ENCODE data around the gene DDX31. TPM values are rescaled to one million over a fixed set of nuclear protein-coding genes. Genes with fewer than 3 reads are reported as not detected.
"Not testable (repeated sequence)": the region's sequence is repeated elsewhere in the genome, so short reads cannot be mapped to it uniquely, and the experiment has no call there.

DDX31 gene
- total RNA-seq, 4 donors from 2014 or later: 16.9 to 24.1 (median 18.6) TPM

GRCh38 chr9:132575005-132575609 is 94.7 kb downstream of the DDX31 start:
- H3K4me3 ChIP-seq (ENCODE audit: low read depth, poor library complexity, severe bottlenecking): no peak overlapping the region
- intact Hi-C loops (cut with DNase I; ENCODE audit: low total_unique reads): no loop called here
- DNase-seq (ENCODE audit: low spot score in 2 of 2): peak in 1 of 2 donors; percentile 41
- no peak for TF ChIP-seq POLR2A (IDR thresholded peaks at IDR 0.05)
- no peak for TF ChIP-seq CTCF (IDR thresholded peaks at IDR 0.05)
- WGBS, 2 donors: 12 to 14% methylated on average over 16 of the region's 16 CpGs

DNA sequence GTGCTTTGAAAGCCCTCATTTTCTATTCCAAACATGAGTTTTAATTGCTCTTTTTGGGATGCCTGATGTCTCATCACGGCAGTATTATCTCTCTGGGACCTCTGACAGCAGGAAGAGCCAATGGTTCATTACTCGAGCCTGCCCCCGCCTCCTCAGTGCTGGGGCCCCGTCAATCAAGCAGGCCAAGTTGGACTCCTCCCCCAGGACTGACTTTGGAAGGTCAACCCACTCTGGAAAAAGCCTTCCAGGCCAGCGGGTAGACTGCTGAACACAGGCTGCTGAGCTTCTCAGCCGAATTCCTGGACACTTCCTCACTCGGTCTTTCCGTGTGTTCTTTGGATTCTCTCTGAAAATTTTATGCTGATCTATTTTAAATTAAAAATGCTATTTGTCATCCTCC is 96.9 kb downstream of the DDX31 start:
- intact Hi-C loops (cut with DNase I; ENCODE audit: low total_unique reads): no loop called here

GRCh38 chr9:132571806-132572600 is 97.8 kb downstream of the DDX31 start:
- H3K4me3 ChIP-seq (ENCODE audit: low read depth, poor library complexity, severe bottlenecking): no peak overlapping the region
- no peak for TF ChIP-seq POLR2A (IDR thresholded peaks at IDR 0.05)
- TF ChIP-seq CTCF (IDR thresholded peaks at IDR 0.05): no peak
- WGBS, 2 donors: 75 to 77% methylated on average over 15 of the region's 15 CpGs
- intact Hi-C loops (cut with DNase I; ENCODE audit: low total_unique reads): no loop called here
- DNase-seq (ENCODE audit: low spot score in 2 of 2): no peak

More for the DNA sequence above, 96.9 kb downstream of the DDX31 start:
- no peak for TF ChIP-seq CTCF (IDR thresholded peaks at IDR 0.05)
- DNase-seq (ENCODE audit: low spot score in 2 of 2): no peak
- H3K4me3 ChIP-seq (ENCODE audit: low read depth, poor library complexity, severe bottlenecking): no peak overlapping the region
- 25 to 33% methylated on average over 8 of the region's 8 CpGs for WGBS, 2 donors

GRCh38 chr9:132568787-132569186 is 101.0 kb downstream of the DDX31 start:
- intact Hi-C loops (cut with DNase I; ENCODE audit: low total_unique reads): loop anchor here (5.0 kb wide), 1 partner anchor 1831 kb away; no protein-coding TSS in a partner anchor
- DNase-seq (ENCODE audit: low spot score in 2 of 2); H3K4me3 ChIP-seq (ENCODE audit: low read depth, poor library complexity, severe bottlenecking): not testable (repeated sequence)
- 65 to 66% methylated on average over 2 of the region's 2 CpGs for WGBS, 2 donors

GRCh38 chr9:132564526-132564925 is 105.3 kb downstream of the DDX31 start:
- no peak for DNase-seq (ENCODE audit: low spot score in 2 of 2)
- TF ChIP-seq POLR2A (IDR thresholded peaks at IDR 0.05) (no peak), CTCF (IDR thresholded peaks at IDR 0.05) (no peak)
- no peak overlapping the region for H3K4me3 ChIP-seq (ENCODE audit: low read depth, poor library complexity, severe bottlenecking)
- WGBS, 2 donors: 75 to 77% methylated on average over 6 of the region's 6 CpGs
- intact Hi-C loops (cut with DNase I; ENCODE audit: low total_unique reads): no loop called here

DNA sequence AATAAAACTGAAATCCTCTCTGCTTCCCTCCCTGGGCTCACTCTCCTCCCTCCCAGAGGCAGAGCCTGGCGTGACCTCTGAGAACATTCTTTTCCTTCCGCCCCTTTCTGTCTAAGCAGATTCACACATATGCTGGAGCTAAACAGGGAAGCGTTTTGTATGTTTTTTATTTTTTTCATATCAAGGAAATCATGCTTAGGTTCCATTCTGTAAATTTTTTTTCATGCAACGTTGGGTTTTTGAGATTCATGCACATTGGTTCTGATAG is 107.5 kb downstream of the DDX31 start:
- no peak for TF ChIP-seq POLR2A (IDR thresholded peaks at IDR 0.05)
- TF ChIP-seq CTCF (IDR thresholded peaks at IDR 0.05): no peak
- no peak for DNase-seq (ENCODE audit: low spot score in 2 of 2)
- intact Hi-C loops (cut with DNase I; ENCODE audit: low total_unique reads): no loop called here
- no peak overlapping the region for H3K4me3 ChIP-seq (ENCODE audit: low read depth, poor library complexity, severe bottlenecking)
- 18 to 24% methylated on average over 4 of the region's 4 CpGs for WGBS, 2 donors

Data from lower leg skin (tissue), 4 donors.